NCI-H69 (cell line): Measurements from ENCODE around the gene FUCA1.
"Not testable (repeated sequence)": the region's sequence is repeated elsewhere in the genome, so short reads cannot be mapped to it uniquely, and the experiment has no call there.

ENCODE experiments used
- DNase-seq: peaks from one replicate; lab custom pipeline; 2025; lab: John Stamatoyannopoulos, UW

Gene FUCA1

DNA sequence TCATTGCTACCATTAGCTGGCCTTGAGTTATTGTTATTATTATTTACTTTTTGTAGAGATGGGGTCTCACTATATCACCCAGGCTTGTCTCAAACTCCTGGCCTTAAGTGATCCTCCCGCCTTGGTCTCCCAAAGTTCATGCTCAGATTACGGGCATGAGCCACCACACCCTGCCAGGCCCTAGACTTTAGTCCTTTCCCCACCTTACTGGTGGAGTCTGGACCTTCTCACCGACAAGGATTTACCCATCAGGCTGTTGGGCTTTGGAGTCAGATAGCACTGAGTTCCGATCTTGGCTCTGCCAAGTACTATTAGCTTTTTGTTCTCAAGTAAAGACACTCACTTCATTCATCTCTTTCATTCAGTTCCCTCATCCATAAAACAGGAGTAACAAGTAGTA, 27.9 kb upstream of the FUCA1 start:
- no peak for DNase-seq

DNA sequence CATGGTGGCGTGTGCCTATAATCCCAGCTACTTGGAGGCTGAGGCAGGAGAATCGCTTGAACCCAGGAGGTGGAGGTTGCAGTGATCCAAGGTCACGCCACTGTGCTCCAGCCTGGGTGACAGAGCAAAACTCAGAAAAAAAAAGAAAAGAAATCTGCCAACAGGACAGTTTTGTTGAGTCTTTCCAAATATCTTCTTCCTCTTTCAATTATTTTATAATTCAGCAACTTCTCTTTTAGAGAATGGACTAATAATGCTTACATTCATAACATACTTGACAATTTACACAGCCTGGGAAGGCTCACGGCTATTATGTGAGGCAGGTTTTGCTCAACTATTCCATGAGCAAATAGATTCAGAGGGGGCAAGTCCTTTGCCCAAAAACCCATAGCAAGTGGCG, 27.0 kb upstream of the FUCA1 start:
- no peak for DNase-seq

DNA sequence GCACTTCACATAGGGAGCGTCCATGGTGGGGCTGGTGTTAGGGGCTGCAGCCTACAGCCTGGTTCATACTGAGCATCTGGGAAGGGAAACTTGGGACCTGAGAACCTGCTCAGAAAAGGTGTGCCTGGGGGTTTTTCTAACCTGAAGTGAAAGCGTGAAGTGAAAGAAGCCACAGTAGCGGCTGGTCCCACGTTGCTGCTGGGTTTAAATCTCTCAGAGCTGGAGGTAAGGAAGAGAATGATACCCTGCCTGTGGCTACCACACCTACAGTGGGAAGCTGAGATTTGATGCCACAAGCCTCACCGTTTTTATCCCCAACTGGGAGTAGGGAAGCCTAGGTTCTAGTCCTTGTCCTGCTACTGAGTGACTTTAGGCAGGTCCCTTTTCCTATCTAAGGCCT, 21.0 kb upstream of the FUCA1 start:
- DNase-seq: no peak

DNA sequence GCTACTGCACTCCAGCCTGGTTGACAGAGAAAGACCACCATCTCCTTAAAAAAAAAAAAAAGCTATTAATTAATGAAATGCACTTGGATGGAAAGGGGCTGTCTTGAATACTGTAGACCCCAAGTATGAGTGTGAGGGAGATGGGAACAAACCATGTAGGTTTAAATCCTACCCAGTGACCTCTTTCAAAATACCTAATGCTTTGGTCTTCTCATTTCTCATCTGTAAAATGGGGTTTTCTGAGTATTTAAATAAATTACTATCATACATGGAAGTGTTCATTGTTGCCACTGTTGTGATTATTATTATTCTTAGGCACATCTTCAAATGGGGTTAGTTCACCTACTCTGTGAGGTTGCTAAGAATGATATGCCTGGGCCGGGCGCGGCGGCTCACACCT, 17.1 kb upstream of the FUCA1 start:
- no peak for DNase-seq

DNA sequence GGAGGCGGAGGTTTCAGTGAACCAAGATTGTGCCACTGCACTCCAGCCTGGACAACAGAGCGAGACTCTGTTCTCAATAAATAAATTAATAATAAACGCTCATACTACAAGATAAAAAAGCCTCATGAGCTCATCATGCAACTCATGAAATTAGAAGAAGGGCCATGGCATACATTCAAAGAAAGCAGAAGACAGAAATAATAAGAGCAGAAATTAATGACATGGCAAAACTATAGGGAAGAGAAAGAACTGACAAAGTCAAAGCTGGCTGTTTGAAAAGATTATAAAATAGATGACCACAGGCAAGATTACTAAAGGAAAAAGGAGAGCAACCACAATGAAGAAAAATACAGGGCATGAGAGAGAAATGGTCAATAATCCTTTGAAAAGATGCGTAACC, 14.7 kb upstream of the FUCA1 start:
- no peak for DNase-seq

DNA sequence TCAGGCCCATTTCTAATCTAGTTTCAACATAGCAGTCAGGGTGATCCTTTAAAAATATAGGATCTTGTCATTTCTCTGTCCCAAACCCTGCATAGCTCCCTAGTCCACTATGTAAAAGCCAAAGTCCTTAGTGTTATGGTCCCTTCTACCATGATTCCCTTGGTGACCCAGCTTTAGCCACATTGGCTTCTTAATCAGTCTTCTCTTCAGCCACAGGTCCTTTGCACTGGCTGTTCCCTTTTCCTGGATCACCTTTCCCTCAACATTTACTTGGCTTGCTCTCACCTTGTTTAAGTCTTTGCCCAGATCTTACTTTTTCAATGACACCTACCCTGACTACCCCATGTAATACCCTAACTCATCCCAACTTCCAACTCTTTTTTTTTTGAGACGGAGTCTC, 11.7 kb upstream of the FUCA1 start:
- DNase-seq: no peak

DNA sequence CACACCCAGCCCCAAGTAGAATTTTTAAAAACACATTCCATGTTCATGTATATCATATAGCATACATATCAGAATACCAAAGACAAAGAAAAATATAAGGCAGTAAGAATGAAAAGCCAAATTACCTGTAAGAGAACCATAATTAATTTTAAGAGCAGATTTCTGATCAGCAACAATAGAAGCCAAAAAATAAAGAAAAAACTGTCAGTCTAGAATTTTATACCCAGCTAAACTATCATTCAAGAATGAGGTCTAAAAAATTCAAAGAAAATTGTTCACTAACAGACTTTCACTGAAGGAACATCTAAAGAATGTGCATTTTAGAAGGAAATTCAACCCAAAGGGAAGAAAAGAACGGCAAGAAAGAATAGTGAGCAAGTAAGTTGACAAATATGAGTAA, 10.6 kb upstream of the FUCA1 start:
- no peak for DNase-seq

DNA sequence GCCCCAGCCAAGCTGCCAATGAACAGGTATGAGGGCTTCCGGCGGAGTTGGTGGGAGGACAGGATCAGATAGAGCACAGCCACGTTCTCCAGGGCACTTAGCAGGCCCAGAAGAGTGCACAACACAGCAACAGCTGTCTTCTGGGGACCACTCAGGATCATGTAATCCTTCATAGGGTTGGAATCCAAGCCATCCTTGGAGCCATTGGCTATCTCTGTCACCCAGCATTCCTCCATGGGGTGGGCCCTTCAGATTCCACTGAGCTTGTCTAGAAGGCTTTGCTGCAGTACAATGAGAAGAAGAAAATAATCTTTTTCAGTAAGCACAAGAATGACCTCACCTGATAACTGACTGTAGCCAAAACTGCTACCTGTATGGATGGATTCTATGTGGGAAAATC, 7.3 kb upstream of the FUCA1 start:
- DNase-seq: no peak

DNA sequence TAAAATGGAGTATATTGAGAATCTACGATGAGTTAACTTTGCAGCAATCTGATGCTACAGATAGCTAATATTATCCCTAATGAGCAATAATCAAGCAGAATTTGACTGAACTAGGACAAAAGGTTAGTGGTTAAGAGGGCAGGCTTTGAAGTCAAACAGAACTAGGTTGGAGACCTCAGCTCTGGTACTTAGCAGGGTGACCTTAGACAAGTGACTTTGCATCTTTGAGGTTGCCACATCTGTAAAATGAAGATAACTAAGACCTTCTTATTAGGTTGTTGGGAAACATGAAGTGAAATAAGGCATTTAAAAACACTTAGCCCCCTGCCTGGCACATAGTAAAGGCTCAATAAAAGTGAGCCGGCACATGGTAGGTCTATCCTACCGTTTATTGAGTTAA, 4.3 kb upstream of the FUCA1 start:
- DNase-seq: no peak

DNA sequence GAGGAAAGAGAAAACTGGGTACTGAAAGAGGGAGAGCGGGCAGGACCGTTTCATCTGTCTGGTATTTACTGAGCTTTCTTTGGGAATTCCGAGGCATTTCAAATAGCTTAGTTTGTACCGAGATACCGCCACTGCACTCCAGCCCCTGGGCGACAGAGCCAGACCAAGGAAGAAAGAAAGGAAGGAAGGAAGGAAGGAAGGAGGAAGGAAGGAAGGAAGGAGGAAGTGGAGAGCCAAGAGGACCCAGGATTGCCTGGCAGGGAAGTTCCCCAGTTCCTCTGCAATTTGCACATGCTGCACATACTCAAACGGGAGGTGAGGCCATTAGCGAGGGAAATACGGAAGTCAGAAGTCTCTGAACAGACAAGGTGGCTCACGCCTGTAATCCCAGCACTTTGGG, 961 bp upstream of the FUCA1 start:
- peak; percentile 30 for DNase-seq

DNA sequence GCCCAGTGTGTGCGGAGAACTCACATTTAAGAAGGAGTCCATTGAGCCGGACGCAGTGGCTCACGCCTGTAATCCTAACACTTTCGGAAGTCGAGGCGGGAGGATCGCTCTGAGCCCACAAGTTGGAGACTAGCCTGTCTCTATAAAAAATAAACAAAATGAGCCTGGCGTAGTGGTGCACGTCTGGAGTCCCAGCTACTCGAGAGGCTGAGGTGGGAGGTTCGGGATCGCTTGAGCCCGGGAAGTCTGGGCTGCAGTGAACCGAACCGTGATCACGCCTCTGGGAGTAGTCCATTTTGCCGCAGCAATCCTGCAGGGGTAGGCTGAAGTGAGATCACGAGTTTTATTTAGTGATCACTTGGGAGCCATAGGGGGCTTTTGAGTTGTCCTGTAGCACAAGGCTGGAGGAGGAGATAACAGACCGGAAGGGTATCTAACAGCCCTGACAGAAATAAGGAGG, 497 bp upstream of the FUCA1 start:
- DNase-seq: peak; percentile 64

DNA sequence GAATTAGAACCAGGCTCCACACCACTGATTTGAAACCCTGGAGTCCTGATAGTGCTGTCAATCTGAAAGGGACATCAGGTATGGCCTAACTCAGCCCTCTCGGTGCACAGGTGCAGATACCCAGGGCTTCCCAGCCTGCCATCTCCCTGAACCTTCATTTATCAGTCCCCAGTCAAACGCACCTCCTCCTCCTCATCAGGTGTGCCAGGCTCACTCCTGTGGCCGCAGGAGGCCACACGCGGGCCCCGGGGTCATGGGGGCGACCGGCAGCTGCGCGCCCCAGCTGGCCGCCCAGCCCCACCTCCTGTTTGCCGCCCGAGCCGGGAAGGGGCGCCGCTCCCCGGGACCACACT, 572 bp downstream of the FUCA1 start:
- peak; percentile 46 for DNase-seq

DNA sequence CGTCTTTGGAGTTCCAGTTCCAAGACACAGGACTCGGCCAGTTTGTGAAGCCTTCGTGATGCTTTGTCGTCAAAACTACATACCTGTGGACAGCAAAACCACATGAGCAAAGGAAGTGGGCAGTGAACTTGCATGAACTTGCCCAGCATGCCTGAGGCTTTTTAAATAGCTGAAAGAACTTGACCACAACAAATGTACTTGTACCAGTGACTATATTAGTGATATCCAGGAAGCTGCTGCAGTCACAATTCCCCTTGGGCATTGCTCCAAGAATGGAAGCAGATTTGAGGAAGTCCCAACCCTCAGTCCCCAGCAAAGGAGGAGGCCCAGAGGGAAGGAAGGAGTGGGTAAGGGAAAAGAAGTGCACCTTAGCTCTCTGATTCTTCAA, 2.6 kb downstream of the FUCA1 start:
- DNase-seq: no peak

DNA sequence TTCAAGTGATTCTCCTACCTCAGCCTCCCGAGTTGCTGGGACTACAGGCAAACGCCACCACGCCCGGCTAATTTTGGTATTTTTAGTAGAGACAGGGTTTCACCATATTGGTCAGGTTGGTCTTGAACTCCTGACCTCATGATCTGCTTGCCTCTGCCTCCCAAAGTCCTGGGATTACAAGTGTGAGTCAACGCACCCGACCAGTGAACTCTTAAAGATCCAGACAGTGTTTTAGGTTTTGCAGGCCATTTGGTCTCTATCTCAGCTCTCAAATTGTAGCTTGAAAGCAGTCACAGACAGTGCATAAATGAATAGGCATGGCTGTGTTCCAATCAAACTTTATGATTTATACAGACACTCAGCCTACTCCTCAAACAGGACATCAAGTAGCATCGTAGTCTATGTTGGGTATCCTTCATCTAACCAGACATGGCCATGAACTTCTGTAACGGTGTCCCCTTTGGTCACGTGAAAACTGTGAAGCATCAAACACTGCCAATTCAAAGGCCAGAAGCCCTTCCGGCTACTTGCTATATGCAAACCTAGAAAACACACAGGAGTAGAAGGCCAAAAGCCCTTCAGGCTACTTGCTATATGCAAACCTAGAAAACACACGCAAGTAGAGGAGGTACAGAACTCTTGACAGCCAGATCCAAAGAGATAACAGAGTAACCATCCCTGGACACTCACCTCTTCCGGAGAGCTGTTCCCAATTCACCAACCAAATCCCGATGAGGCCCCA, 3.1 kb downstream of the FUCA1 start:
- no peak for DNase-seq

DNA sequence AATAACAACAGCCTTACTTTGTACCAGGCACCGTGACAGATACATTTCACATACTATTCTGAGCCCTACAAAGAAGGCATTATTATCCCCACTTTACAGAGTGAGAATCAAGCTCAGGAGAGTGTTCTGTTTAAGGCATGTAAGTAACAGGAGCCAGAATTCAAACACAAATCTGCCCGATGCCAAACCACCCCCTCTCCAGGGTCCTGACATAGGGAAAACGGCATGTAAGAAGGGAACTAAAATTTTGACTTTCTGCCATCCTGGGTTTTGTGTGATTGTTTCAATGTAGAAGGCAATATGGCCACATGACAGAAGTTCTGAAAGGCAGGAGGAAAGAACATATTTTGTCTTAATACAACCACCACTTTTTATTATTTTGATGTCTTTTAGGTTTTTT, 5.5 kb downstream of the FUCA1 start:
- no peak for DNase-seq

DNA sequence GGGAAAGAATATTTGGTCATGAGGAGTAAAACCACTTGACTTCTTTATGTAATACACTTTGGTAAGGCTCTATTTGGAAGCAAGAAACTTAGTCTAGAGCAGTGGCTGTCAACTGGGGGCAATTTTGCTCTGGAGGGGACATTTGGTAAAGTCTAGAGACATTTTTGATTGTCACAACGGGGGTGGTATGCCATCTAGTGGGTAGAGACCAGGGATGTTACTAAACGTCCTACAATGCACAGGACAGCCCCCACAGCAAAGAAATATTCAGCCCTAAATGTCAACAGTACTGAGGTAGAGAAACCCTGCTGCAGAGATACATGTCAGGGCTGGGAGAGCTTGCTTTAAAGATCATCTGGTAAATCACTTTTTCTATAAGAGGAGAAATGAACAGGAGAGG, 13.5 kb downstream of the FUCA1 start:
- no peak for DNase-seq

DNA sequence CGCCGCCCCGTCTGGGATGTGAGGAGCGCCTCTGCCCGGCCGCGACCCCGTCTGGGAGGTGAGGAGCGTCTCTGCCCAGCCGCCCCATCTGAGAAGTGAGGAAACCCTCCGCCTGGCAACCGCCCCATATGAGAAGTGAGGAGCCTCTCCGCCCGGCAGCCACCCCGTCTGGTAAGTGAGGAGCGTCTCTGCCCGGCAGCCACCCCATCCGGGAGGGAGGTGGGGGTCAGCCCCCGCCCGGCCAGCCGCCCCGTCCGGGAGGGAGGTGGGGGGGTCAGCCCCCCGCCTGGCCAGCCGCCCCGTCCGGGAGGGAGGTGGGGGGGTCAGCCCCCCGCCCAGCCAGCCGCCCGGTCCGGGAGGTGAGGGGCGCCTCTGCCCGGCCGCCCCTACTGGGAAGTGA, 15.0 kb downstream of the FUCA1 start:
- not testable (repeated sequence) for DNase-seq

DNA sequence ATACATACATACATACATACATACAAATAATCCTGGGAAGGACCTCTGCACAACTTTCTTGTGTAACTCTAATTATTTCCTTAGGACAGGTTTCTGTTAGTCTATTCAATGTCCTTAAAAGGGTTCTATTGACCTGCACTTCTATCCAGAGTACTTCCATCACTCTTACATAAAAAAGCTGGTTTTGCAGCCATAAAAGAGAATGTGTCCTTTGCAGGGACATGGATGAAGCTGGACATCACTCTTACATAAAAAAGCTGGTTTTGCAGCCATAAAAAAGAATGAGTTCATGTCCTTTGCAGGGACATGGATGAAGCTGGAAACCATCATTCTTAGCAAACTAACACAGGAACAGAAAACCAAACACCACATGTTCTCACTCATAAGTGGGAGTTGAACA, 16.7 kb downstream of the FUCA1 start:
- DNase-seq: not testable (repeated sequence)

DNA sequence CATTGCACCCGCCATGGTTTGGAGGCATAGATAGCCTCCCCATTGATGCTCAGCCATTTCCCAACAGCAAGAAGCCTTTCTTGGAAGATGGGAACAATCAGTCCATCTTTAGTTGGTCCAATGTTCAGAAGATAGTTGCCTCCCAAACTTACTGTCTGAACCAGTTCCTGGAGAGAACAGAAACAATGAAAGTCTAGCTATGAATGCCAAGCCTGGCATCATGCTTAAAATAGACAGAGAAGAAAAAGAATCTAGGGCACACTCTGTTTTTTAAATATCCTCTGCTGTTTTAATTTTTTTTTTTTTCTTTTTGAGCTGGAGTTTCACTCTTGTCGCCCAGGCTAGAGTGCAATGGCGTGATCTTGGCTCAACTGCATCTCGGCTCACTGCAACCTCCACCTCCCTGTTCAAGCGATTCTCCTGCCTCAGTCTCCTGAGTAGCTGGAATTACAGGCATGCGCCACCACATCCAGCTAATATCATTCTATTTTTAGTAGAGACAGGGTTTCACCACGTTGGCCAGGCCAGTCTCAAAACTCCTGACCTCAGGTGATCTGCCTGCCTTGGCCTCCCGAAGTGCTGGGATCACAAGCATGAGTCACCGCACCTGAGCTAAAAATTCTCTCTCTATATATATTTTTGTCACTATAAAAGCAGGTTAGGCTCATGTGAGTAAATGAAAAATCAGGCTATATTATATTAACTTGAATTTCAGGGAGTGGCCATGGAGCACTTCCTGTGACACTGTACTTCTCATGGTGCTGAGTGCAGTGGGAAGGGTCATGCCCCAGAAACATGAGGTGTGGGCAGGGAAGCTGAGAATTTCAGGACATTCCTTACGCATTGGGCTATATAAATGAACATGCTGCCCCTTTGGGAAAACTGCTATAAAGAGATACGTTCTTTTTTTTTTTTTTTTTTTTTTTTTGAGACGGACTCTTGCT, 19.1 kb downstream of the FUCA1 start:
- DNase-seq: no peak

DNA sequence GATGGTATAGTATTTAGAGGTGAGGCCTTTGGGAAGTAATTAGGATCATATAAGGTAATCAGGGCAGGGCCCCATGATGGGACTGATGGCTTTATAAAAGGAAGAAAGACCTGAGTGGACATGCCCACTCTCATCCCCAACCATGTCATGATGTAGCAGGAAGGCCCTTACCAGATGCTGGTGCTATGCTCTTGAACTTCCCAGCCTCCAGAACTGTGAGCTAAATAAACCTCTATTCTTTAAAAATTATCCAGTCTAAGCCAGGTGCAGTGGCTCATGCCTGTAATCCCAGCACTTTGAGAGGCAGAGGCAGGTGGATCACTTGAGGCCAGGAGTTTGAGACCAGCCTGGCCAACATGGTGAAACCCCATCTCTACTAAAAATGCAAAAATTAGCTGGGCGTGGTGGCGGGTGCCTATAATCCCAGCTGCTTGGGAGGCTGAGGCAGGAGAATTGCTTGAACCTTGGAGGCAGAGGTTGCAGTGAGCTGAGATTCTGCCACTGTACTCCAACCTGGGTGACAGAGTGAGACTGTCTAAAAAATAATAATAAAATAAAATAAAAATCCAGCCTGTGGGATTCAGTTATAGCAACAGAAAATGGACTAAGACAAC, 20.5 kb downstream of the FUCA1 start:
- not testable (repeated sequence) for DNase-seq

DNA sequence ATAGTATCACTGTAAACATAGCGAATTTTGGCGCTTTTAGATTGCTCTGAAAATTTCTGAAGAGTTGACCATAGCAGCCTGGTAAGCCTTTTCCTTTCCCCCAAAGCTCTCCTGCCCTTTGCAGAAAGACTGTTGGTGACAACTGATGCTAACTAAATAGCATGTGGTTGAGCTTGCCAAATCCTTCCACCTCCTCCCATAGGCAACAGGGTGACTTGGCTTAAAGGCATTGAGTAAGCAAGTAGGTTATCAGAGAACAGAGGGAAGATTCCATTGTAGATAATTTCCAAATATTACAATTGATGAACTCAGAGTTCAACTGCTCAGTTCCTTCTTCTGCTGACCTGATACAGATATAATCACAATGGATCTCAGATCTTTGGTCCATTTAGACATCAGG, 22.9 kb downstream of the FUCA1 start:
- no peak for DNase-seq

DNA sequence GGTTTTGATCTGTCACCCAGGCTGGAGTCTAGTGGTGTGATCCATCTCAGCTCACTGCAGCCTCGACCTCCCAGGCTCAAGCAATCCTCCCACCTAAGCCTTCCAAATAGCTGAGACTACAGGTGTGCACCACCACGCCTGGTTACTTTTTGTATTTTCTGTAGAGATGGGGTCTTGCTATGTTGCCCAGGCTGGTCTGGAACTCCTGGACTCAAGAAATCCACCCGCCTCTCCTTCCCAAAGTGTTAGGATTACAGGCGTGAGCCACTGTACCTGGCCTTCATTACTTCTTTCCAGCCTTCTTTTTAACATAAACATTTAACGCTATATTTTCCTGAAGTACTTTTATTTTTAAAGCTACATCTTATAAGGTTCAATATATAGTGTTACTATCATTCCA, 24.4 kb downstream of the FUCA1 start:
- no peak for DNase-seq

DNA sequence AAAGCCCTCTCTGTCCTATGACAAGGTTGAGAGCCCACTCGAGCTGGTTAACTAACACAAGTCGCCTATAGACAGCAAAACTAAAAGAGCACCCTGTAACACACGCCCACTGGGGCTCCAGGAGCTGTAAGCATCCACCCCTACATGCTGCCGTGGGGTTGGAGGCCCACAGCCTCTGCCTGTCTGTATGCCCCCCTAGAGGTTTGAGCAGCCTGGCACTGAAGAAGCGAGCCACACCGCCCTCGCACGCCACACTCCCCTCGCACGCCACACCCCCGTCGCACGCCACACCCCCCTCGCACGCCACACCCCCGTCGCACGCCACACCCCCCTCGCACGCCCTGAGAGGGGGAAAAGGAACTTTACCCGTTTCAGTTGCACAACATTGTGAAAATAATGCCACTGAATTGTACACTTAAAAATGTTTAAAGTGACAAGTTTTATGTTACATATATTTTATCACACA, 29.7 kb downstream of the FUCA1 start:
- peak; percentile 67 for DNase-seq
